ENCODE data around the gene PRDM15.
"Not testable (repeated sequence)": the region's sequence is repeated elsewhere in the genome, so short reads cannot be mapped to it uniquely, and the experiment has no call there.

Gene PRDM15

GRCh38 chr21:41805038-41805437 lies 74.1 kb downstream of the PRDM15 start:
- DNase-seq (ENCODE audit: low spot score) = peak; percentile 1

GRCh38 chr21:41804381-41804780 lies 74.8 kb downstream of the PRDM15 start:
- no peak for DNase-seq (ENCODE audit: low spot score)

DNA sequence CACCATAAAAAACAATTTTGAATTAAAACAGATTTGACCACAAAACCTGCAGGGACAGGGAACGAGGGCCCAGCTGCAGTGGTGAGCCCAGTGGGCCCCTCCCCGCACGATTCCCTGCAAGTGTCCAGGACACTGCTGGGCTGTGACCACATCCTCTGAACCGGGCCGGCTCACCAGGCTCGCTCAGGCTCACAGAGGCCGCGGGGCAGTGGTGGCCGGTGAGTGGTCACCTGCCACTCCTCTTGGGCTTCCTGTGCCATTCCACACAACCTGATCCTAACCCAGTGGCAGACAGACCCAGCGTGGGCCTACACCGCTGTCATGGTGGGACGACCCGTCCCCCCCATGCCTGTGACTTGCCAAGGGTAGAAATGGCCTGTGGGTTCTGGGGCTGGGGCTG lies 75.8 kb downstream of the PRDM15 start:
- DNase-seq (ENCODE audit: low spot score) = no peak

GRCh38 chr21:41802684-41803083 lies 76.5 kb downstream of the PRDM15 start:
- no peak for DNase-seq (ENCODE audit: low spot score)

DNA sequence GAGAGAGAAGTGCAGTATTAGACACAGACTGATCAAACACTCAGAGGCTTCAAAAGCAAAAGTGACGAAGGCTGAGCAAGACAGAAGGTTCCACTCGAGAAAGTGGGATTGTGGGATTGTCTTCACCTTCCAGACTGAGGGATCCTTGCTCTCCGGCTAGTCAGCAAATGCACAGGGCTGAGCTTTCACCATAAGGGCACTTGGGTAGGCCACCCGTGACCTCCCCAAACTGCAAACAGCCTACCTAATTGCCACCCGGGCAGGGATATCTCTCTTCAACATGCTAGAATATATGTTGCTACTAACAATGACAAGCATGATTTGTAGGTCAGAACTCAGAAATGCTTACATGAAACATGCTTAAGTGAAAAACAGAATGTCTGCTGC lies 77.0 kb downstream of the PRDM15 start:
- DNase-seq (ENCODE audit: low spot score) = no peak

- no peak for DNase-seq (ENCODE audit: low spot score)
Measured at GRCh38 chr21:41801321-41802197, 77.6 kb downstream of the PRDM15 start.

DNA sequence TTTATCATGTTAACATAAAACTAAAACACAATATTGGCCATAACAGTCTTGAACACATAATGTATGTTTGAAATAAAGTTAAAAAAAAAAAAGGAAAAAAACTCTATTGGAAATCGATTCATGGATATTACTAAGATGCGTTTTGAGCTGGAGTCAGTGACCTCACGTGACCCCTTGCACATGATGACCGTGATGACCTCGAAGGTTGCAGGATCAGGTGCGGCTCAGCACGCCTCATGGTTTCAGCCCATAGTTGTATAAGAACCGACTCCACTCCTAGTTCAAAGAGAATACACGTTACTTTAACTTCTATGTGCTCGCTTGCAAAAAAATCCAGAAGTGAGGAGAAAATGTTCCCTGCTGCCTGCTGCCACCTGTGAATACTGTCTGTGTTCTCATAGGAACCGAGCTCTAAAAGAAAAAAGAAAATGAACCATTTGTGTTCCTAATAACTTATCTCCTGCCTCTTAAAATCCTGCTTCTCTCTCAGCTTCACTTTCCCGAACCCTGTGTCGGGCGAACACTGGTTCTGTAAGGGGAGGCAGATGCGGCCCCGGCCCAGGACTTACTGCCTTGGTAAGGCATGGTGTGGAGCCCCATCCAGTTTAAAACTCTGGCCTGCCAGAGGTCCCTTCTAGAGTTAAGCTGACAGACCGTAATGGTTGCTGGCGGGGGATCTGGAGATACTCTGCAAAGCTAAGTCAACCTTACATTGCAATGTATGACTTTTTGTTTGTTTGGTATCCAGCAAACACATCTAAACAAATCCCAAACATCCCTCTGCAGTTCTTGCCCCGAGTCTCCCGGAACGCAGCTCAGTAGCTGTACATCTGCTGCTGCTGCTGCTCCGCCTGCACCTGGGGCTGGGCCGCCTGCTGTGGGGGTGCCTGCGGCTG lies 78.5 kb downstream of the PRDM15 start:
- DNase-seq (ENCODE audit: low spot score) = no peak

- DNase-seq (ENCODE audit: low spot score) = no peak
Measured at GRCh38 chr21:41799763-41800162, 79.4 kb downstream of the PRDM15 start.

- no peak for DNase-seq (ENCODE audit: low spot score)
Measured at GRCh38 chr21:41798326-41798725, 80.8 kb downstream of the PRDM15 start.

DNA sequence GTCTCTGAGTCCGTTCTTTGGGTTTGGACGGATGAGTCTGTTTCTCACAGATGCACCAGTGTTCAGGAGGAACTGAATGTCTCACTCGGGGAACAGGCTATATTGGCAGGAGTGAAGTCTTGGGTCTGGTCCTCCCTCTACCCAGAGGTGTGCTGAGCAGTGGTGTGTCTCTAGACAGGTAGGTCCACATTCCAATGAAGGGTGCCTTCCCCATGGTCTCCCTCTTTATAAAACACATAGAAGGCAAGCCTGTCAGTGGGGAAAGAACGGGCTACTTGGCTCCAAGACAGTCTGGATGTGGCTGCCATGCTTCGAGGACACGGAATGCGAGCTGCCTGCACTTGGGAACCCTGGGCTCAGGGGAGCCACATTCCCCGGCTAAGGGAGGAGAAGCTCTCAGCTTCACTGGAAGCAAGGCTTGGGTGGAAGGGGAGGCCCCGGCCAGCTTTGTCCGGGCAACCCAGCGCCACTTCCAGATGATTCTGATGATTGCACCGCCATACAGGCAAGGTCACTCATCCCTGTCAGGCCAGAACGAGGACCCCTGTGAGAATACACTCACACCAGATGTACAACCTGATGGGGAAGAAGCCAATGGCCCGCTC lies 82.6 kb downstream of the PRDM15 start:
- DNase-seq (ENCODE audit: low spot score) = no peak

DNA sequence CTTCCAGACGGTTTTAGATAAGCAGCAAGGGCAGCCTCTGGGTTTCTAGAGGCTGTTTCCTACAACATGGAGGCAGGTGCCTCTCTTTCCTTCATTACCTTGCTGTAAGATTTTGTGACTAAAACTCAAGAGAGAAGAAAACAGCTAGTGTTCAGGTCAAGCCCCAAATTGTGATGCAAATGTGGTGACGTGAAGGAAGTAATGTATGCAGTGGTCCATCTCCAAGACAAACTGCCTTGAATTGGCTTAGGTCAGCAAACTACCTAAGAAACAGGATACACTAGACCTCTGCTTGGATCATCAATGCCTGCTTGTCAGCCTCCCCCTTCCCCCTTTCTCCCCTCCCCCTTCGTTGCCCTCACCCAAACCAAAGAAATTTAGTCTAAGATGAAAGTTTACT lies 83.4 kb downstream of the PRDM15 start:
- no peak for DNase-seq (ENCODE audit: low spot score)

- no peak for DNase-seq (ENCODE audit: low spot score)
Measured at GRCh38 chr21:41794600-41794999, 84.5 kb downstream of the PRDM15 start.

DNA sequence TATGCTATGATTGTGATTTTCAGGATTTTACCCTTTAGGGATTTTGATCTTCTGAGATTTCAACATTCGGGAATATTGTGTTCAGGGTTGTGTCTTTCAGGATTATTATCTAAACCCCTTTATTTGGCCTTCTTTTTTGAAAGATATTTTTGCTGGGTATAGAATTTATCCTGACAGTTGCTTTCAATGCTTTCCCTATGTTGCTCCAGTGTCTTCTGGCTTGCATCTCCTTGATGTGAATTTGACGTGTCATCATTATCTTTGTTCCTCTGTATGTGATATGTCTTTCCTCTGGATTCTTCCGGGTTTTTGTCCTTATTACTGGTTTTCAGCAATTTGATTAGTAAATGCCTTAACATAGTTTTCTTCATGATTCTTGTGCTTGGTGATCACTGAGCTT lies 86.4 kb downstream of the PRDM15 start:
- DNase-seq (ENCODE audit: low spot score) = no peak

- no peak for DNase-seq (ENCODE audit: low spot score)
Measured at GRCh38 chr21:41786509-41786987, 92.6 kb downstream of the PRDM15 start.

DNA sequence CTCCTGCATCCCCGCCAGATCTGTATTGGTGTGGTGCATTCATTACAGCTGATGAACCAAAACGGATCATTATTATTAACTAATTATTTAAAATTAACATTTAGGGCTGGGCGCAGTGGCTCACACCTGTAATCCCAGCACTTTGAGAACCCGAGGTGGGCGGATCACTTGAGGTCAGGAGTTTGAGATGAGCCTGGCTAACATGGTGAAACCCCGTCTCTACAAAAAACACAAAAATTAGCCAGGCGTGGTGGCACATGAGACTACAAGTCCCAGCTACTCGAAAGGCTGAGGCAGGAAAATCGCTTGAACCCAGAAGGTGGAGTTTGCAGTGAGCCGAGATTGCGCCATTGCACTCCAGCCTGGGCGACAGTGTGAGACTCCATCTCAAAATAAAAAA lies 93.9 kb downstream of the PRDM15 start:
- not testable (repeated sequence) for DNase-seq (ENCODE audit: low spot score)

GRCh38 chr21:41784456-41785102 lies 94.6 kb downstream of the PRDM15 start:
- no peak for DNase-seq (ENCODE audit: low spot score)

DNA sequence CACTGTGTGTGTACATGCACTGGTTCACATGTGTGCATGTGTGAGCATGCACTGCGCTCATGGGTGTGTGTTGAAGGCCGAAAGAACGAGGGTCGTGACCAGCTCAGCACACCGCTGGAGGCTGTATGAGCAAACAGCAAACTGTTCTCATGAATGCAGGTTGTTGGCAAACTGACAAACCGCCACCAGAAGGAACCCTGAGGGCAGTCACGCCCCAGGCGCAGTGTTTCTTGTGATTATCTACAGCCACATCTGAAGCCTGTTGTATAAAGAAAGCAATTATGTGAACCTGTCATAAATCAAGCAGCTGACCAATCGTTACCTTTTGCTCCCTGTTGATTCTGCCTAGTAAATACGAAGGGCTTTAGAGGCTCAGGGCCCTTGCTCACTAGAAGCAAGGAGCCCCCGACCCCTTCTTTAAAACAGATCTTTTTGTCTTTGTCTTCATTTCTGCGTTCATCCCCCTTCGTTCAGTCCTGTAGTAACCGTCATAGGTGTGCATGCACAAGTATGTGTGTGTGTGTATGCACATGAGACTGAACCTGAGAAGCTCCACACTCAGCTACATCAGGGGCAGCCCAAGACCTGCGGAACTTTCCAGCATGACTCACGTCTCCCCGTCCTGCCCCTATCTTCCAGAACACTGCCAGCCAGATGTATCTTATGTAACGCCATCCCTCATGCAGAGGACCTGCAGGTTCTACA lies 95.5 kb downstream of the PRDM15 start:
- no peak for DNase-seq (ENCODE audit: low spot score)

DNA sequence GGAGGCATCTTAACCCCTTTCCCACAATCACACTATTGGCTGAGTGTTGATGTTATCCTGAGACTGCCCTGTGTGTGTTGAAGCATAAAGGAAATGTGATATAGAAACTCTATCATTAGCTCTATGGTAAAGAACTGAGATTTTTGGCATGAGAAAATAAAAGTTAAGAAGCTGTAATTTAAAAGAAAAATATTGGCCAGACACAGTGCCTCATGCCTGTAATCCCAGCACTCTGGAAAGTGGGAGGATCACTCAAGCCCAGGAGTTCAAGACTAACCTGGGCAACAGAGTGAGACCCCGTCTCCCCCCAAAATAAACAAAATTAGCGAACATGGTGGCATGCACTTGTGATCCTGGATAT lies 98.1 kb downstream of the PRDM15 start:
- no peak for DNase-seq (ENCODE audit: low spot score)

DNA sequence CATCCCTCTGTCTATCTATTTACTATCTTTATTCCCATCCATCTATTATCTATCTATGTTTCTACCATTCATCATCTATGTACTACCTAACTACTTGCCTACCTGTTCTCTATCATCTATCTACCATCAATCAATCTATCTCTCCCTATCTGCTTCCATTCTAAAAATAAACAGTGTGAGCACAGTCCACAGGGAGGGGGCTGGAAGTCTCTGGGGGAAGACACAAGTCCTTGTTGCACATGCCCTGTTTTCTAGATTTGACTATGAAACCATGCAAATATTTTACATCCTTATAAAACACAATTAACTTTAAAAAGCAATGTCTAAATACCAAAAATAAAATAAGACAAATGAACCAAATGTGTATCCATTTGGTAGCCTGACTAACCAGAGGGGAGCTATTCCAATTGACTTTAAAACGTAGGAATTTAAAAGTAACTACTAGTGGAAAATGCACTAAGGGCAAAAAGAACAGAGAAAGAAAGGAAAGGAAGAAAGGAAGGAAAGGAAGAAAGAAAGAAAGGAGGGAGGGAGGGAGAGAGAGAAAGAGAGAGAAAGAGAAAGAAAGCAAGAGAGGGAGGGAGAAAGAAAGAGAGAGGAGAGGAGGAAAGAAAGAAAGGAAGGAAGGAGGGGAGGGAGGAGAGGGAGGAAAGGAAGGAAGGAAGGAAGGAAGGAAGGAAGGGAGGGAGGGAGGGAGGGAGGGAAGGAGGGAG lies 98.7 kb downstream of the PRDM15 start:
- DNase-seq (ENCODE audit: low spot score) = no peak

GRCh38 chr21:41779659-41780058 lies 99.5 kb downstream of the PRDM15 start:
- no peak for DNase-seq (ENCODE audit: low spot score)

Data from left forelimb (tissue), 1 donor.